Esophagus squamous epithelium (tissue), 4 donors: ENCODE data around the gene NLRP12.

Source experiments
- POLR2A ChIP-seq, 4 donors: fragments of 450-650 bp; IDR thresholded peaks; one replicate each; pipeline ENCODE4 v1.6.1; 2017; ENCODE audit warnings: antibody characterized with exemption in 4 of 4, mild to moderate bottlenecking in 4 of 4, moderate library complexity in 3 of 4
- TF ChIP-seq, protein P1 (sequence below), 6 experiments: fragments of 450-650 bp in 4 of 6; fragments of 200-600 bp in 2 of 6; sonication (generic) in 2 of 6; IDR thresholded peaks; one replicate each; pipeline ENCODE4 v1.5.1; 2016 to 2019; ENCODE audit warnings: antibody characterized with exemption in 6 of 6, mild to moderate bottlenecking in 4 of 6, moderate library complexity in 4 of 6

GRCh38 chr19:53849237-53849676 lies 25.1 kb upstream of the NLRP12 start:
- TF ChIP-seq, protein P1, sequence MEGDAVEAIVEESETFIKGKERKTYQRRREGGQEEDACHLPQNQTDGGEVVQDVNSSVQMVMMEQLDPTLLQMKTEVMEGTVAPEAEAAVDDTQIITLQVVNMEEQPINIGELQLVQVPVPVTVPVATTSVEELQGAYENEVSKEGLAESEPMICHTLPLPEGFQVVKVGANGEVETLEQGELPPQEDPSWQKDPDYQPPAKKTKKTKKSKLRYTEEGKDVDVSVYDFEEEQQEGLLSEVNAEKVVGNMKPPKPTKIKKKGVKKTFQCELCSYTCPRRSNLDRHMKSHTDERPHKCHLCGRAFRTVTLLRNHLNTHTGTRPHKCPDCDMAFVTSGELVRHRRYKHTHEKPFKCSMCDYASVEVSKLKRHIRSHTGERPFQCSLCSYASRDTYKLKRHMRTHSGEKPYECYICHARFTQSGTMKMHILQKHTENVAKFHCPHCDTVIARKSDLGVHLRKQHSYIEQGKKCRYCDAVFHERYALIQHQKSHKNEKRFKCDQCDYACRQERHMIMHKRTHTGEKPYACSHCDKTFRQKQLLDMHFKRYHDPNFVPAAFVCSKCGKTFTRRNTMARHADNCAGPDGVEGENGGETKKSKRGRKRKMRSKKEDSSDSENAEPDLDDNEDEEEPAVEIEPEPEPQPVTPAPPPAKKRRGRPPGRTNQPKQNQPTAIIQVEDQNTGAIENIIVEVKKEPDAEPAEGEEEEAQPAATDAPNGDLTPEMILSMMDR (IDR thresholded peaks at IDR 0.05) = no peak
- TF ChIP-seq POLR2A (IDR thresholded peaks at IDR 0.05) = no peak
